GM21390 (cell line): ENCODE measurements around the gene ABCA1.
A peak's percentile ranks its signal among the peaks of the same experiment; 100 is the strongest.
"Not testable (repeated sequence)": the region's sequence is repeated elsewhere in the genome, so short reads cannot be mapped to it uniquely, and the experiment has no call there.

Experiments used
- ATAC-seq: cut with Tn5 transposase; IDR thresholded peaks from one replicate; pipeline ENCODE4 v1.9.1; 2021; ENCODE audit not compliant: unreplicated experiment

ABCA1 gene

DNA sequence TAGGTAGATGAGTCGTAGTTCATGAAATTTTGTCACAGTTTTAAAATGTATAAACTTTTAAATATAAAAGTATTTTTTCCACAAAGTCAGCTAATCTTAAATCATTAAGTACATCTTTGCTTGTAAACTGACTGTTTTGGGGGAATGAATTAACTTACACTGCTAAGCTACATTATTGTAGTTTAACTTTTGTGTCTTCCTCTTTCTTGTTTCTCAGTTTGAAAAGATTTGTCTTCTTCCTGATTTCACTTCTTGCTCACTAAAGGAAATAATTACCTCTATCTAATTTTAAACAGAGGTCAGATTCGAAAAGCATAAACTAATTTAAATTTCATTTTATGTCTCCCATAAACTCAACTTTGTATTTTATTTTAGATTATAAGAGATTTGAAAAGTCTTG lies 158.3 kb downstream of the ABCA1 start:
- peak; percentile 44 for ATAC-seq

DNA sequence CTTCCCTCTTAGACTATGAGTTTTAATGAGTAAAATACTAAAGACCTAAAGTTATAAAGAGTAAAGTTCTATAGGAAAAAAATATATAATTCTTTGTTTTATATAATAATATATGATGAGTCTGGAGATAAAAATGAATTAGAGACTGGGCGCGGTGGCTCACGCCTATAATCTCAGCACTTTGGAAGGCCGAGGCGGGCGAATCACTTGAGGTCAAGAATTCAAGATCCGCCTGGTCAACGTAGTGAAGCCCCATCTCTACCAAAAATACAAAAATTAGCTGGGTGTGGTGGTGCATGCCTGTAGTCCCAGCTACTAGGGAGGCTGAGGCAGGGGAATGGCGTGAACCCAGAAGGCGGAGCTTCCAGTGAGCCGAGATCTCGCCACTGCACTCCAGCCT lies 158.9 kb downstream of the ABCA1 start:
- ATAC-seq = not testable (repeated sequence)

DNA sequence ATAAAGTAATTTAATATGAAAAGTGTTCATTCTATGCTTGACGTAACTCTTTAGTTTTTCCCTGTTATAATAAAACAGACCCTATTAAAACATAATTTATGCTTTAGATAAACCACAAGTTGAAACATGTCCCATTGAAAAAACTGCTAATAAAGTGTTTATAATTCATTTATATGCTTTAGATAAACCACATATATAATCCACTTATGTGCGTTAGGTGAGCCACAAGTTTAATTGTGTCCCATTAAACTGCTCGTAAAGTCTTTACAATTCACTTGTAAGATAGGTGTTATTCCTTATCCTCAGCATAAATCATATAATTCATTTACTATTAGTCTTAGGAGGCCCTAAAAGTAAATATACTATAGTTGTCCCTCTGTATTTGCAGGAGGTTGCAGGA lies 160.4 kb downstream of the ABCA1 start:
- ATAC-seq = no peak

DNA sequence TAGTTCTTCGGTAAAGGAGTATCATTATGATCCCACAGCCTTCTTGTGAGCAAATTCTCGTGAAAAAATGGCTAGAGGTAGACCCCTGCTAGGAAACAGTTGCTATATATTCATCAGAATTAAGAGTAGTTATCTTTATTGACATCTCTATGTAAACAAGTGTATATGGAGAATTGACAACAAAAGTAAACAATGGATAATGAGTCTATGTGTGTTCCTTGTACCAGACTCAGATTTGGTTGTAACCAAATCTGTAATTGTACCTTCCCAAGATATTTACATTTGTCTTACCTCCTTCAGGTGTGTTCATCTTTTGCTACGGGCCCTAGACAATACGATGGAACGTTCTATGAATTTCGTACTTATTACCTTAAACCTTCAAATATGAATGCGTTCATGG lies 161.9 kb downstream of the ABCA1 start:
- no peak for ATAC-seq

DNA sequence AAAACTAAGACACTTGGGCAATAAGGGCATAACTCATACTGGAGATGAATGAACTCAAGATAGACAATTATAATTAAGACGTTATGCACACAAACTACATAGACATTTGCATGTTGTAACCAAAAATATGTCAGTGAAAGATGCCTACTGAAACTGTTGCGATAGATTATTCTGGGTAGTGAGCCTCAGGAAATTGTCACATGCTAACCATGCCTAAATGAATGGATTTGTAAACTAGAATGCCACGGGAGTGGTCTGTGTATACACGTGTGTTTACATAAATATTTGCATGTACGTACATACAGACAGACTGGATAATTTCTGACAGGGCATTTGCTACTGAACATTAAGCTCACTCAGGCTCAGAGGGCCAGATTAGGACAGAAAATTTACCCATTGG lies 162.8 kb downstream of the ABCA1 start:
- peak; percentile 42 for ATAC-seq

DNA sequence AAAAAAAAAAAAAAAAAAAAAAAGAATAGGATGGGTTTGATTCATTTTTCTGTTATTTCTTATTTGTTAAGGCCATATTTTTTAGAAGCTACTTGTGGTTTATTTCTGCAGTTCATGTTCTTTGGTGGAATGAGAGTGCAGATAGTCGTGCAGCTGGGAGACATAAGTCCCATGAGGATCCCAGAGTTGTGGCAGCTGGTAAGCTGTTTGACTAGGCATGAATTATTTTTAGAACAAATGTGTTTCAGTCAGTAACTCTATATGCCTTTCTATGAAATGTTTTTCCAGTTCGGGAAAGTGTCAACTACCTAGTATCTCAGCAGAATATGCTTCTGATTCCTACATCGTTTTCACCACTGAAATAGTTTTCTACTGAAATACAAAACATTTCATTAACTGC lies 169.0 kb downstream of the ABCA1 start:
- no peak for ATAC-seq

DNA sequence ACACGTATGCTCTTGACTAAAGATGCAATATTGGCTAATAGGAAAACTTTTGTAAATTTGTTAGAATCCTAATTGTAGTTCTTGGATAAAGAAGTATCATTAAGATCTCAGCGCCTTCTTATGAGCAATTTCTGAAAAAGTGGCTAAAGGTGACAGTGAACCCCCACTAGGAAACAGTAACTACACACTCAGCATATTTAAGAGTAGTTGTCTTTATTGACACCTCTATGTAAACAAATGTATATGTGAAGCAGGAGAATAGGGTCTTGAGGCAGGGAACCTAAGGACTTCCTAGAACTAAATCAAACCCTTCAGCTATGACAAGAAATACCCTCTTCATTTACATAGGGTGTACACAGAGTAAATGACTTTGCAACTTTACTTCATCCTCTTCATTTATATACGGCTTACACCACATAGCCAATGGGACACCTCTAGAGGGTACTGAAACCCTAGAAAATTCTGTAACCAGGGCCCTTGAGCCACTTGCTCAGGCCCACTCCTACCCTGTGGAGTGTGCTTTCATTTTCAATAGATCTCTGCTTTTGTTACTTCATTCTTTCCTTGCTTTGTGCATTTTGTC lies 177.7 kb downstream of the ABCA1 start:
- peak; percentile 24 for ATAC-seq

DNA sequence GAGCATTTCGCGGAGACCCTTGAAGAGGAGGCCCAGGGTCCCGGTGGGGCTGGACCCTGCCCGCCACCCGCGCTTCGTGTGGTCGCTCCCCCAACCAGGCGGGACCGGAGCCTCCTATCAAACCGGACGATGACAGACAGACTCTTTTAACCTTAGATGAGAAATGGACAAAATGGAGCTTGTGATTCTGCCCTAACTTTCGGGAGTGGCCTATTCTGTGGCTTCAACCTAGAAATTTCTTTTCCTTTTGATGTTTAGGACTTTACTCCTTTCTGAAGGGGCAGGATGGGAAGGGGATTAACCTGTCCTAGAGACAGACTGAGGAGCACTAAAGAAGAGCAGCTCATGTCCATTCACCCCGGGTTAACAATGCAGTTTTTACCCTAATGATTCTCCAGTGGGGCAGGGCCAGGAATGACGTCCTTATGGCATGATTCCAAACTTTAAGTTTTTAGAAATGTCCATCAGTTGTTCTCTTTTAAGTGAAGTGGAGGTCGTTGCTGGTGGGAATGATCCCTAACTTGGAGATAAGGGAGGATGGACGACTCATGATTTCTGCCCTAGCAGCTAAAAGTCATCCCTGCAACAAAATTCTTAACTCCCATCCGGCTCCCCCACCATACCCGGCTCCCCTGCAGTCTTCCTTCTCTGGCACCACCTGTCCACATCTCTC lies 179.5 kb downstream of the ABCA1 start:
- peak; percentile 2 for ATAC-seq

DNA sequence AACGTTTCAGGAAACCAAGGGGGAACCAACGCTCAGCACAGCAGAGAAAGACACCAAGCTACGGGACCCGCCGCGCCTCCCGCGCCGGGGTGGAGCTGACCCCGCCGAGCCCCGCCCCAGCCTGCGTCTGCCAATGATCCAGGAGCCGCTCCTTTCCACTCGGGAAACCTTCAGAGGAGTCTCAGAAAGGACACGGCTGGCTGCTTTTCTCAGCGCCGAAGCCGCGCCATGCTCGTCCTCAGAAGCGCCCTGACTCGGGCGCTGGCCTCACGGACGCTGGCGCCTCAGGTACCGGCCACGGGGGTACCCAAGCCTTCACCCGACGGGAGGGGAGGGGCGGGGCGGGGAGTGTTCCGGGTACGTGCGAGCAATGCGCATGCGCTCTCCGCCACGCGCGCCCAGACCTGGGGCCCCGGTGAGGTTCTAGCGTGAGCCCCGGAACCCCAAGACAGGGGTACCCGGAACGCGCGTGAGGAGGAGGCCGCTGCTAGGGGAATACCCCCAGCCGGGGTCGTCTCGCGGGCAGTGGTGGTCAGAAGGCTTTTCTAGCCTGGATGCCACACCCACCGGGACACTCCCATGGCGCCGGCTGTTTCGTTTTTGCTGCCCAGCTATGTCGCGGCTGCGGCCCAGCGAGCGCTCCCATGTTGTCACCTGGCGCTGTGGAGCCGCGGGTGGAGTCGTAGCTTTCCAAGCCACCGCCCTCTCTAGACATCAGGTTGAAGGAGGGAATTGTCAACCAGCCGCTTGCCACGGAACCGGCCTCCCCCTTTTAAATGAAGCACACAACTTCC lies 180.2 kb downstream of the ABCA1 start, which contains the start of gene NIPSNAP3A:
TSS of gene NIPSNAP3A (plus strand) at position 119 of the 794 bp plus-strand sequence. CDS start at position 229, 110 bp downstream.
- peak; percentile 85 for ATAC-seq

DNA sequence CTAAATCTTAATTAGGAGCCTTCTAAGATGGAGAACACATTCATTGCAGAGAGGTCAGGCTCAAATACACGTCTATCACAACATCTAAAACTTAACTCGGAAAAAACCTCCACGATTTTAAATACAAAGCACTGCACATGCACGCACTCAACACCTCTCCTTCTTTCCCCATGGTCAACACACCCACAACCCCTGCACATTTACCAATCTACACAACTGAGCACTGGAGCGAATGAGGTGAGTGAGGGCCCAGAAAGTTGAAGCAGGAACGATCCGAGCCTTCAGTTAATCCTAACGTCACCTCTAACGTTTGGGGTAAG lies 180.8 kb downstream of the ABCA1 start:
- no peak for ATAC-seq

DNA sequence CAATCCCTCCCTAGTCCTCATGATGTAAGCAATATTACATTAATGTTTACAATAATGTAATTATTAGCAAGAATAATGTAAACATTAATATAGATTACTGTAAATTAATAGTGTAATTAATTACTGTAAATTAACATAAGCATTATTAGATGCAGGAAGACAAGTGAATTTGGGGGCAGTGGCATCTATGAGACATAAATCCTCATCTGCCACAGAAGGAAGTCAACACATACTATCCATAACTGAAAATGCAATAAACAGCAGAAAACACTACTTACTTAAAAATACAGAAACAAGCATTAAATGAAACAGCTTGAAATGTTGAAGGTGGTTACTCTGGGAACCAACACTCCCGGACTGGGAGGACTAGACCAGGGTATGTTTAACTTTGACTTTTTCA lies 181.2 kb downstream of the ABCA1 start:
- no peak for ATAC-seq

DNA sequence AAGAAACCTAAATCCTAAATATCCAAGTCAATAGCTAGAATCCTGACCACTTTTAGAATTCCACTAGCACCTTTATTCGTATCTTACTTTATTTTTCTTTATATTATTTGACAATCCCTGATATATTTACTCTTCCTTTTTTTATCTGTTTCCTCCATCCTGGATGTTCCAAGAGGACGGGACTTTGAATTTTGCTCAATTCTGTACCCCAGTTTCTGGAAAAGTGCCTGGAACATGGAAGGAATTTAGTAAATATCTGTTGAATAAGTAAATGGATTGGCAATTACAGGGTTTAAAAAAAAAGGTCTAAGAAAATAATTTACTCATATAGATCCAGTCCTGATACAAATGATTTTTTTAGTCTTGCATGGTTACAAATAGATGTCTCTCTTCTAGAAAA lies 181.7 kb downstream of the ABCA1 start:
- ATAC-seq = no peak

DNA sequence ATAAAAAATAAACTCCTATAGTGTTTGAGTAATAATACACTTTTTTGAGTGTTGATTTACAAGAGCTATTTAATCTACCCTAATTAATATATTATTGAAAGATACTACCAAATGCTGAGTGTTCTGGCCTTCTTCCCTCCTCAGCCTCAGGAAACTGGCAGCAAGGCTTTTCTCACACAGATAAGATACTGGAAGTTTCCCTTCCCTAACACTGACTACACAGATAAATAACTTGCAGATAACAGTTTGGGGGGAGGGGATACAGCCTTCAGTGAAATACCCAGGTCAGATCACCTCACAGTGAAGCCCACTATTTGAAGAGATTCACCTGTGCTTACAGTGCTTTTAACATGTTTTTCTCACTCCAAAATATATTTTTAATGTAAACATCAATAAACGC lies 182.1 kb downstream of the ABCA1 start:
- no peak for ATAC-seq

DNA sequence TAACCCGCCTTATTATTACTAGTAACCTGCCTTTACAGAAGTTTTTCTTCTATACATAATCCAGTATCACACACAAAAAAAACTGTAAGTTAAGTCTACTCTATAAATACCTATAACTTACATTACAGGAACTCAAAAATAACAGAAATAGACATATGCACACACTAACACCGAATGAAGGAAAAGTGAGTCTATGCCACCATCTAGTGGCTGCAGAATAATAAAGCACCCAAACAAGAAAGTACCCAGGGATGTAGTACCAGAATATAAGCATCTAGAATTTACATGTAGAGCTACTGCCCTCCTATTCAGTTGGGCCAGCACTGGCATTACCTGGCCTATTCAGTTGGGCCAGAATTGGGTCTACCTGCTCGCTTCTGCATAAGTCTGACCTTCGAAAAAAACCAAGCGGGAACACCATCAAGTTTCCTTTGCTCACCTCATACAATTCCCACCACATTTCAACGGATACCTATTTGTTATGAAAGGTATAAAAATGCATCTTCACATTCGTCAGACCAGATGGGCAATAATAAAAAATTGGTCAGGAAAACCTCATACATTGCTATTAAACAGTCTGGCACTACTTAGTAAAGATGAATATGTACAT lies 184.5 kb downstream of the ABCA1 start:
- peak; percentile 36 for ATAC-seq

DNA sequence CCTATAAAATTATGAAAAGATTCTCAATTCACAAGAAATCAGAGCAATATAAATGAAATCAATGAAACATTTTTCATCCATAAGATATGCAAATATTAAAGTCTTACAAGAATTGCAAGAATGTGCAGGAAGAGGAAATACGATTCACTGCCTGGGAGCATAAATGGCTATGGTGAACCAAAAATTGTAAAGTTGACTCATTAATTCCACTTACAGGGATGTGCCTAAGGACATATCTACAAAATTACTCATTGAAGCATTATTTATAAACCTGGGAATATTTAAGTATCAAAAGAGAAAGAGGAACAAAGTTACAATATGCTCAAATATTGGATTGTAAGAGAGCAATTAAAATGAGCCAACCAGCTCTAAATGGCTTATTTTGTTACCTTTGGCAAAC lies 187.3 kb downstream of the ABCA1 start:
- ATAC-seq = no peak

DNA sequence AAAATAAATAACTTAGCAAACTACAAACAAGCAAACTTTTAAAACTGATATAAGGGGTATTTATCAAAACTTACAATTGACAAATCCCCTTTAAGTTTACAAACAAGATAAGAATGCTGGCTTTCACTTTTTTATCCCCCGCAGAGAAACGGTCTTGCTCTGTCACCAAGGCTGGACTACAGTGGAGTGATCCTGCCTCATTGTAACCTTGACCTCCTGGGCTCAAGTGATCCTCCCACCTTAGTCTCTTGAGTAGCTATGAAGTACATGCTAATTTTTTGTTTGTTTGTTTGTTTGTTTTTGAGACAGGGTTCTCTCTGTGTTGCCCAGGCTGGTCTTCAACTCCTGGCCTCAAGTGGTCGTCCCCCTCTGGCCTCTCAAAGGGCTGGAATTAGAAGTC lies 189.5 kb downstream of the ABCA1 start:
- no peak for ATAC-seq
